ENCODE results near the gene NDUFA12. TPM values are rescaled to one million over a fixed set of nuclear protein-coding genes. Genes with fewer than 3 reads are reported as not detected.

NDUFA12 gene
- total RNA-seq, 1 donor from 2014 or later: 86.5 TPM

- H3K36me3 Mint-ChIP-seq (ENCODE audit: insufficient read depth): peaks cover 4% of the 10 kb centered on the region
- DNase-seq (ENCODE audit: low spot score, unreplicated experiment): no peak
- no peaks in the 10 kb centered on the region for H3K9me3 Mint-ChIP-seq (ENCODE audit: low read depth)
- no peaks in the 10 kb centered on the region for H3K4me1 Mint-ChIP-seq (ENCODE audit: low read depth)
- H3K27me3 Mint-ChIP-seq: no peaks in the 10 kb centered on the region
- no peak overlapping the region for H3K4me3 Mint-ChIP-seq (ENCODE audit: low read depth)
- no peak for TF ChIP-seq CTCF (IDR thresholded peaks at IDR 0.05; ENCODE audit: unreplicated experiment)
- no peak overlapping the region for H3K27ac Mint-ChIP-seq
These were observed 30.3 kb downstream of the NDUFA12 start for GRCh38 chr12:94973221-94973620.

GRCh38 chr12:94972795-94973194 is 30.7 kb downstream of the NDUFA12 start:
- no peak for DNase-seq (ENCODE audit: low spot score, unreplicated experiment)
- peaks cover 4% of the 10 kb centered on the region for H3K36me3 Mint-ChIP-seq (ENCODE audit: insufficient read depth)
- no peaks in the 10 kb centered on the region for H3K9me3 Mint-ChIP-seq (ENCODE audit: low read depth)

GRCh38 chr12:94971923-94972322 is 31.6 kb downstream of the NDUFA12 start:
- TF ChIP-seq CTCF (IDR thresholded peaks at IDR 0.05; ENCODE audit: unreplicated experiment): no peak

More at GRCh38 chr12:94972795-94973194, 30.7 kb downstream of the NDUFA12 start:
- no peak overlapping the region for H3K27ac Mint-ChIP-seq
- H3K4me1 Mint-ChIP-seq (ENCODE audit: low read depth): no peaks in the 10 kb centered on the region
- H3K4me3 Mint-ChIP-seq (ENCODE audit: low read depth): no peak overlapping the region
- H3K27me3 Mint-ChIP-seq: no peaks in the 10 kb centered on the region
- no peak for TF ChIP-seq CTCF (IDR thresholded peaks at IDR 0.05; ENCODE audit: unreplicated experiment)

GRCh38 chr12:94970560-94970959 is 32.9 kb downstream of the NDUFA12 start:
- TF ChIP-seq CTCF (IDR thresholded peaks at IDR 0.05; ENCODE audit: unreplicated experiment): no peak
- no peaks in the 10 kb centered on the region for H3K4me1 Mint-ChIP-seq (ENCODE audit: low read depth)
- no peak overlapping the region for H3K27ac Mint-ChIP-seq
- H3K27me3 Mint-ChIP-seq: no peaks in the 10 kb centered on the region
- DNase-seq (ENCODE audit: low spot score, unreplicated experiment): no peak
- H3K9me3 Mint-ChIP-seq (ENCODE audit: low read depth): no peaks in the 10 kb centered on the region
- H3K36me3 Mint-ChIP-seq (ENCODE audit: insufficient read depth): peaks cover 4% of the 10 kb centered on the region
- H3K4me3 Mint-ChIP-seq (ENCODE audit: low read depth): no peak overlapping the region

More at GRCh38 chr12:94971923-94972322, 31.6 kb downstream of the NDUFA12 start:
- Mint-ChIP-seq H3K4me3 (ENCODE audit: low read depth) (no peak overlapping the region), H3K36me3 (ENCODE audit: insufficient read depth) (peaks cover 4% of the 10 kb centered on the region), H3K9me3 (ENCODE audit: low read depth) (no peaks in the 10 kb centered on the region), H3K27ac (no peak overlapping the region), H3K27me3 (no peaks in the 10 kb centered on the region), H3K4me1 (ENCODE audit: low read depth) (no peaks in the 10 kb centered on the region)
- DNase-seq (ENCODE audit: low spot score, unreplicated experiment): no peak

GRCh38 chr12:94969424-94969823 is 34.1 kb downstream of the NDUFA12 start:
- Mint-ChIP-seq H3K4me1 (ENCODE audit: low read depth) (no peaks in the 10 kb centered on the region), H3K27ac (no peak overlapping the region), H3K36me3 (ENCODE audit: insufficient read depth) (peaks cover 4% of the 10 kb centered on the region), H3K27me3 (no peaks in the 10 kb centered on the region), H3K4me3 (ENCODE audit: low read depth) (no peak overlapping the region), H3K9me3 (ENCODE audit: low read depth) (no peaks in the 10 kb centered on the region)
- TF ChIP-seq CTCF (IDR thresholded peaks at IDR 0.05; ENCODE audit: unreplicated experiment): no peak
- no peak for DNase-seq (ENCODE audit: low spot score, unreplicated experiment)

Data from progenitor cell of endocrine pancreas (in vitro differentiated cells).